ENCODE data around the gene TCTN2. TPM values are rescaled to one million over a fixed set of nuclear protein-coding genes. Genes with fewer than 3 reads are reported as not detected.

The TCTN2 gene
- total RNA-seq, 1 donor from 2014 or later, result 6.1 TPM

DNA sequence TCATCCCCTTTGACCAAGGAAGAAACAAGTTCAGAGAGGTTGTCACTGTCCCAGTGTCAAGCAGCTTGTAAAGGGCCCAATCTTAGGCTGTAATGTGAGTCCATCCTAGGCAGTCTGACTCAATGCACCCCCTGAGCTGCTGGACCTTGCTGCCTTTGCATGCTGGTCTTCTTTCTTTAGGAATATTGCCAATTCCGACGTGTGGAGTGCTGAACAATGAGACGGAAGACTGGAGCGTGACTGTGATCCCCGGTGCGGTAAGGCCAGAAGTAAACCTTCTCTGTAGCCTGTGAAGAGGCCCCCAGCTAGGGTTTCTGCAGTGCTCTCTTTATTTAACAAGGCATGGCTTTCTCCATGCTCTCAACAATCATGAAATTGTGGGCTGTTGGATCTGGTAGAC is 963 bp downstream of the TCTN2 start:
- no peak for DNase-seq (ENCODE audit: extremely low spot score in 2 of 2)
- TF ChIP-seq POLR2AphosphoS5 (IDR thresholded peaks at IDR 0.05; ENCODE audit: insufficient read depth in 1 of 2, low read depth in 1 of 2), result no peak
- TF ChIP-seq POLR2A (IDR thresholded peaks at IDR 0.05), result no peak
- TF ChIP-seq, protein P1, sequence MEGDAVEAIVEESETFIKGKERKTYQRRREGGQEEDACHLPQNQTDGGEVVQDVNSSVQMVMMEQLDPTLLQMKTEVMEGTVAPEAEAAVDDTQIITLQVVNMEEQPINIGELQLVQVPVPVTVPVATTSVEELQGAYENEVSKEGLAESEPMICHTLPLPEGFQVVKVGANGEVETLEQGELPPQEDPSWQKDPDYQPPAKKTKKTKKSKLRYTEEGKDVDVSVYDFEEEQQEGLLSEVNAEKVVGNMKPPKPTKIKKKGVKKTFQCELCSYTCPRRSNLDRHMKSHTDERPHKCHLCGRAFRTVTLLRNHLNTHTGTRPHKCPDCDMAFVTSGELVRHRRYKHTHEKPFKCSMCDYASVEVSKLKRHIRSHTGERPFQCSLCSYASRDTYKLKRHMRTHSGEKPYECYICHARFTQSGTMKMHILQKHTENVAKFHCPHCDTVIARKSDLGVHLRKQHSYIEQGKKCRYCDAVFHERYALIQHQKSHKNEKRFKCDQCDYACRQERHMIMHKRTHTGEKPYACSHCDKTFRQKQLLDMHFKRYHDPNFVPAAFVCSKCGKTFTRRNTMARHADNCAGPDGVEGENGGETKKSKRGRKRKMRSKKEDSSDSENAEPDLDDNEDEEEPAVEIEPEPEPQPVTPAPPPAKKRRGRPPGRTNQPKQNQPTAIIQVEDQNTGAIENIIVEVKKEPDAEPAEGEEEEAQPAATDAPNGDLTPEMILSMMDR (IDR thresholded peaks at IDR 0.05), result no peak
- no peaks in the 10 kb centered on the region for H3K9me3 ChIP-seq
- intact Hi-C loops (cut with DNase I), result no loop called here
- H3K27ac ChIP-seq, result no peak overlapping the region
- H3K4me3 ChIP-seq, result peak overlapping the region; percentile 54 to 96
- peaks cover 0 to 23% of the 10 kb centered on the region in 2 donors for H3K36me3 ChIP-seq
- H3K4me1 ChIP-seq, result peaks cover 19% of the 10 kb centered on the region
- no peaks in the 10 kb centered on the region for H3K27me3 ChIP-seq

GRCh38 chr12:123675436-123675835 is 4.5 kb downstream of the TCTN2 start:
- H3K27ac ChIP-seq, result no peak overlapping the region
- H3K36me3 ChIP-seq, result peaks cover 0 to 35% of the 10 kb centered on the region in 2 donors
- H3K27me3 ChIP-seq, result no peaks in the 10 kb centered on the region
- DNase-seq (ENCODE audit: extremely low spot score in 2 of 2), result no peak
- H3K9me3 ChIP-seq, result no peaks in the 10 kb centered on the region
- no peak overlapping the region for H3K4me3 ChIP-seq
- no peak for TF ChIP-seq POLR2A (IDR thresholded peaks at IDR 0.05)
- TF ChIP-seq, protein P1 (IDR thresholded peaks at IDR 0.05), result no peak
- no peak for TF ChIP-seq POLR2AphosphoS5 (IDR thresholded peaks at IDR 0.05; ENCODE audit: insufficient read depth in 1 of 2, low read depth in 1 of 2)
- intact Hi-C loops (cut with DNase I), result no loop called here
- peaks cover 19% of the 10 kb centered on the region for H3K4me1 ChIP-seq

DNA sequence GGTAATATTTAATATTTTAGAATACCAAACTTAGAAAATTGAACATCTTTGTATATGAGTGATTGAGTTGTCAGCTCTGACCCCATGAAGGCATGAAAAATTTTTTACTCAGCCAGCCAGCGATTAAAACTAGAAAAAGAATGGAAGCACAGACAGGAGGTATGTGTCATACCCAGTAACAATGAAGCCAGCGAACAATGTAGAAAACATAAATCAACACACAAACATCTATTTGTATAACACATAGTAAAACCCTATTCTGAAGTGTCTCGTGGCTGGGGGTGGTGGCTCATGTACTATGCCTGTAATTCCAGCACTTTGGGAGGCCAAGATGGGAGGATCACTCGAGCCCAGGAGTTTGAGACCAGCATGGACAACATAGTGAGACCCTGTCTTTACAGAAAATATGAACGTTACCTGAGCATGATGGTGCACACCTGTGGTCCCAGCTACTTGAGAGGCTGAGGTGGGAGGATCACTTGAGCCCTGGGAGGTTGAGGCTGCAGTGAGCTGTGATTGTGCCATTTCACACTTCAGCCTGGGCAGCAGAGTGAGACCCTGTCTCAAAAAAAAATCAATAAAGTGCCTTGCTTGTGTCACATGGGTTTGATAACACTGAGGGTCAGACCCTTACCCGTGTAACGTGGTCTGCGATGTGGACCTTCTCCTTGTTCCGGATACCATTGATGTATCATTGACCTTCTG is 5.9 kb downstream of the TCTN2 start:
- intact Hi-C loops (cut with DNase I), result no loop called here
- Histone ChIP-seq H3K36me3 (peaks cover 0 to 37% of the 10 kb centered on the region in 2 donors), H3K4me1 (peaks cover 14% of the 10 kb centered on the region), H3K9me3 (no peaks in the 10 kb centered on the region), H3K27ac (no peak overlapping the region), H3K4me3 (no peak overlapping the region), H3K27me3 (no peaks in the 10 kb centered on the region)
- TF ChIP-seq POLR2AphosphoS5 (IDR thresholded peaks at IDR 0.05; ENCODE audit: insufficient read depth in 1 of 2, low read depth in 1 of 2) (no peak), POLR2A (IDR thresholded peaks at IDR 0.05) (no peak)
- TF ChIP-seq, protein P1 (IDR thresholded peaks at IDR 0.05), result no peak
- DNase-seq (ENCODE audit: extremely low spot score in 2 of 2), result no peak

- no peak for DNase-seq (ENCODE audit: extremely low spot score in 2 of 2)
- intact Hi-C loops (cut with DNase I), result no loop called here
- H3K9me3 ChIP-seq, result no peaks in the 10 kb centered on the region
- H3K27me3 ChIP-seq, result no peaks in the 10 kb centered on the region
- no peak overlapping the region for H3K4me3 ChIP-seq
- H3K36me3 ChIP-seq, result peaks cover 0 to 45% of the 10 kb centered on the region in 2 donors
- H3K27ac ChIP-seq, result no peak overlapping the region
- no peak for TF ChIP-seq POLR2AphosphoS5 (IDR thresholded peaks at IDR 0.05; ENCODE audit: insufficient read depth in 1 of 2, low read depth in 1 of 2)
- no peaks in the 10 kb centered on the region for H3K4me1 ChIP-seq
These were observed 8.1 kb downstream of the TCTN2 start for GRCh38 chr12:123678981-123679380.

DNA sequence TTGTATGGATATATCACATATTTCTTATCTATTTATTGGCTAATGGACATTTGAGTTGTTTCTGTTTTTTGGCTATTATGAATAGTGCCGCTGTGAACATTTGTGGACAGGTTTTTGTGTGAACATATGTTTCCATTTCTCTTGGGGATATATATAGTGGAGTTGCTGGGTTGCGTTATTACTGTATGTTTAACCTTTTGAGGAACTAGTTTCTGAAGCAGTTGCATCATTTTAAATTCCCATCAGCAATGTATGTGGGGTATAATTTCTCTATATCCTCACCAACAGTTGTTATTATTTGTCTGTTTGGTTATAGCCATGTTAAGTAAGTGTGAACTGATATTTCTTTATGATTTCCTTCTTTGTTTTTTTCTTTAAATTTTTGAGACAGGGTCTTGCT is 10.7 kb downstream of the TCTN2 start:
- Histone ChIP-seq H3K27ac (no peak overlapping the region), H3K4me3 (no peak overlapping the region), H3K4me1 (no peaks in the 10 kb centered on the region), H3K9me3 (no peaks in the 10 kb centered on the region), H3K27me3 (no peaks in the 10 kb centered on the region), H3K36me3 (peaks cover 0 to 25% of the 10 kb centered on the region in 2 donors)
- intact Hi-C loops (cut with DNase I), result no loop called here
- DNase-seq (ENCODE audit: extremely low spot score in 2 of 2), result no peak
- TF ChIP-seq POLR2A (IDR thresholded peaks at IDR 0.05) (no peak), POLR2AphosphoS5 (IDR thresholded peaks at IDR 0.05; ENCODE audit: insufficient read depth in 1 of 2, low read depth in 1 of 2) (no peak)
- TF ChIP-seq, protein P1 (IDR thresholded peaks at IDR 0.05), result no peak
